ENCODE results near the gene GPBP1.
A peak's percentile ranks its signal among the peaks of the same experiment; 100 is the strongest.

The GPBP1 gene

GRCh38 chr5:57209316-57210040 is 35.6 kb downstream of the GPBP1 start:
- no peak overlapping the region for H3K27ac ChIP-seq (ENCODE audit: low read length)
- no peaks in the 10 kb centered on the region for H3K27me3 ChIP-seq (ENCODE audit: control insufficient read depth, insufficient read depth, low read length)
- peaks cover 4% of the 10 kb centered on the region; the same call in 1 of the 2 replicates for H3K36me3 ChIP-seq (ENCODE audit: control insufficient read depth, insufficient read depth, low read length)
- H3K9me3 ChIP-seq (ENCODE audit: control insufficient read depth, insufficient read depth, low read length): no peaks in the 10 kb centered on the region
- no peak for DNase-seq (ENCODE audit: low read depth, low spot score)
- peaks cover 5% of the 10 kb centered on the region; the same call in 1 of the 2 replicates for H3K4me1 ChIP-seq (ENCODE audit: control insufficient read depth, insufficient read depth, low read length)
- WGBS (ENCODE audit: insufficient coverage, insufficient read length): 100% methylated on average over 1 of the region's 2 CpGs
- no peak overlapping the region for H3K4me3 ChIP-seq (ENCODE audit: low read length)

DNA sequence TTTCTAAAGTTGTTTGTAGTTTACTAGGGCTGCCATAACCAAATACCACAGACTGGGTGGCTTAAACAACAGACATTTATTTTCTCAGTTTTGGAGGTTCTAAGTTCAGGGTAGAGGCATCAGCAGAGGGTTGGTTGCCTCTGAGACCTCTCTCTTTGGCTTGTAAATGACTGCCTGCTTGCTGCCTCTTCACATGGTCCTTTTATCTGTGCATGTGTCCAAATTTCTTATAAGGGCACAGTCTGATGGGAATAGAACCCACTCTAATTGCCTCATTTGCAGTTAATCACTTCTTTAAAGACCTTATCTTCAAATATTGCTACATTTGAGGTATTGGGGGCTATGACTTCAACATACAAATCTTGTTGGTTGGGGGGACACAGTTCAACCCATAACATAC is 36.8 kb downstream of the GPBP1 start:
- no peak for DNase-seq (ENCODE audit: low read depth, low spot score)
- H3K36me3 ChIP-seq (ENCODE audit: control insufficient read depth, insufficient read depth, low read length): peaks cover 9% of the 10 kb centered on the region; the same call in 1 of the 2 replicates
- no peaks in the 10 kb centered on the region for H3K9me3 ChIP-seq (ENCODE audit: control insufficient read depth, insufficient read depth, low read length)
- H3K4me3 ChIP-seq (ENCODE audit: low read length): no peak overlapping the region
- H3K4me1 ChIP-seq (ENCODE audit: control insufficient read depth, insufficient read depth, low read length): peaks cover 5% of the 10 kb centered on the region; the same call in 1 of the 2 replicates
- H3K27ac ChIP-seq (ENCODE audit: low read length): no peak overlapping the region
- no peaks in the 10 kb centered on the region for H3K27me3 ChIP-seq (ENCODE audit: control insufficient read depth, insufficient read depth, low read length)

DNA sequence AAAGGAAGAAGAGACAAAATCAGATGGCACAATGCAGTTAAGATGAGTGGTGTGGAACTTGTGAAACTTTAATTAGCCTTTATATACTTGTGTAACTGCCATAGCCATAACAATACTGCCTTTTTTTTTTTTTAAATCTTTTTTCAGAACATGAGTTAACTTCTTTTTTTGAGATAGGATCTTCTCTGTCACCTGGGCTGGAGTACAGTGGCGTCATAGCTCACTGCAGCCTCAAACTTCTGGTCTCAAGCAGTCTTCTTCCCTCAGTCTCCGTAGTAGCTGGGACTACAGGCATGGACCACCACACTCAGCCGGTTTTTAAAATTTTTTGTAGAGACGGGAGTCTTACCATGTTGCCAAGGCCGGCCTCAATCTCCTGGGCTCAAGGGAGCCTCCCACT is 37.2 kb downstream of the GPBP1 start:
- no peaks in the 10 kb centered on the region for H3K27me3 ChIP-seq (ENCODE audit: control insufficient read depth, insufficient read depth, low read length)
- no peaks in the 10 kb centered on the region for H3K9me3 ChIP-seq (ENCODE audit: control insufficient read depth, insufficient read depth, low read length)

GRCh38 chr5:57215629-57216195 is 41.9 kb downstream of the GPBP1 start:
- H3K4me3 ChIP-seq (ENCODE audit: low read length): no peak overlapping the region
- no peak for DNase-seq (ENCODE audit: low read depth, low spot score)
- no peaks in the 10 kb centered on the region for H3K27me3 ChIP-seq (ENCODE audit: control insufficient read depth, insufficient read depth, low read length)
- no peak overlapping the region for H3K27ac ChIP-seq (ENCODE audit: low read length)
- H3K9me3 ChIP-seq (ENCODE audit: control insufficient read depth, insufficient read depth, low read length): no peaks in the 10 kb centered on the region
- no CpG with 5 or more reads among the region's 4 CpGs for WGBS (ENCODE audit: insufficient coverage, insufficient read length)
- no peaks in the 10 kb centered on the region; the same call in 1 of the 2 replicates for H3K4me1 ChIP-seq (ENCODE audit: control insufficient read depth, insufficient read depth, low read length)
- peaks cover 12% of the 10 kb centered on the region; the same call in 1 of the 2 replicates for H3K36me3 ChIP-seq (ENCODE audit: control insufficient read depth, insufficient read depth, low read length)

More for the DNA sequence above, 37.2 kb downstream of the GPBP1 start:
- Histone ChIP-seq H3K4me1 (ENCODE audit: control insufficient read depth, insufficient read depth, low read length) (peaks cover 5% of the 10 kb centered on the region; the same call in 1 of the 2 replicates), H3K27ac (ENCODE audit: low read length) (no peak overlapping the region), H3K36me3 (ENCODE audit: control insufficient read depth, insufficient read depth, low read length) (peaks cover 12% of the 10 kb centered on the region; the same call in 1 of the 2 replicates), H3K4me3 (ENCODE audit: low read length) (no peak overlapping the region)
- no CpG with 5 or more reads among the region's 5 CpGs for WGBS (ENCODE audit: insufficient coverage, insufficient read length)
- DNase-seq (ENCODE audit: low read depth, low spot score): no peak

DNA sequence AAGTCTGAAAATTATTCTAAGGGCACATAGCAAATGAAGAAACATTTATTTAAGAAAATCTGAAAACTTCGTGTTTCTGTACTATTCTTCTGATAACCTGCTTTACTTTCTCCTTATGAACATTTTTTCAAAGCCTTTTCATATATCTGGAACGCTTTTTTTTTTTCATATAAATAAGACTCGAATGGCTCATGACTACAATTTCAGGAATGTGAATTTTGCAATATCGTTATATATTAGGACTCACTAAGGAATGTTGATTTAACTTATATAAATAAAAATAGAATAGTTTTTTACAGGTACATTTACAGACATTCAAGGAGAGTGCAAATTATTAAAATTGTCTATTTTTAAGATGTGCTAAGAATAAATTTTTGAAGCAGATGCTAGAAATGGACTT is 42.9 kb downstream of the GPBP1 start:
- H3K9me3 ChIP-seq (ENCODE audit: control insufficient read depth, insufficient read depth, low read length): no peaks in the 10 kb centered on the region
- no peak overlapping the region for H3K27ac ChIP-seq (ENCODE audit: low read length)
- H3K4me3 ChIP-seq (ENCODE audit: low read length): no peak overlapping the region
- no peak for DNase-seq (ENCODE audit: low read depth, low spot score)
- H3K27me3 ChIP-seq (ENCODE audit: control insufficient read depth, insufficient read depth, low read length): no peaks in the 10 kb centered on the region
- H3K4me1 ChIP-seq (ENCODE audit: control insufficient read depth, insufficient read depth, low read length): no peaks in the 10 kb centered on the region
- H3K36me3 ChIP-seq (ENCODE audit: control insufficient read depth, insufficient read depth, low read length): peaks cover 12% of the 10 kb centered on the region; the same call in 1 of the 2 replicates
- WGBS (ENCODE audit: insufficient coverage, insufficient read length): no CpG with 5 or more reads among the region's 4 CpGs

GRCh38 chr5:57219386-57219785 is 45.5 kb downstream of the GPBP1 start:
- DNase-seq (ENCODE audit: low read depth, low spot score): no peak
- Histone ChIP-seq H3K36me3 (ENCODE audit: control insufficient read depth, insufficient read depth, low read length) (peaks cover 9% of the 10 kb centered on the region; the same call in 1 of the 2 replicates), H3K27me3 (ENCODE audit: control insufficient read depth, insufficient read depth, low read length) (no peaks in the 10 kb centered on the region), H3K9me3 (ENCODE audit: control insufficient read depth, insufficient read depth, low read length) (no peaks in the 10 kb centered on the region), H3K4me3 (ENCODE audit: low read length) (no peak overlapping the region), H3K27ac (ENCODE audit: low read length) (no peak overlapping the region), H3K4me1 (ENCODE audit: control insufficient read depth, insufficient read depth, low read length) (no peaks in the 10 kb centered on the region)
- no CpG with 5 or more reads among the region's 4 CpGs for WGBS (ENCODE audit: insufficient coverage, insufficient read length)

DNA sequence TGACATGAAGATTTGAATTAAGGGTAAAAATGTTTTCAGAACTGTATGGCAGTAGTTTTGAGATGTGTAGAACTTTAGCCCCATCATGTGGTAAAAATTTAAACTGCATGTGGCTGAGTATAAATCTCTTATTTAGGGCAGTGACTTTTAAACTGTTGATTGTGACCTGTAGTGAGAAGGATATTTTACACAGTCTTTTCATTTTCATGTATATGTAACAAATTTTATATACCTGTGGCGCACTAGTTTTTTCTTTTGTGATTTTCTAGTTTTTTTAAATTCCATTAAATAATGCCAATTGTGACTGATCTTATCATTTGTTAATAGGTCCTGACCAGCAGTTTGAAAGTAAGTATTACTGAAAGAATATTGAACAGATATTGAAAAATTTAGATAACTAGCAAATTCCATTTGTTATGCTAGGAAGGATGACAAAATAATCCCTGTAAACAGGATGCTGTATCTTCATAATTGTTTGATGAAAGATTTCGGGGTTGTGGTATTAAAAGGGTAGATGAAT is 47.2 kb downstream of the GPBP1 start:
- no peaks in the 10 kb centered on the region for H3K9me3 ChIP-seq (ENCODE audit: control insufficient read depth, insufficient read depth, low read length)
- WGBS (ENCODE audit: insufficient coverage, insufficient read length): 100% methylated on average over 1 of the region's 2 CpGs
- no peaks in the 10 kb centered on the region for H3K36me3 ChIP-seq (ENCODE audit: control insufficient read depth, insufficient read depth, low read length)
- no peaks in the 10 kb centered on the region for H3K27me3 ChIP-seq (ENCODE audit: control insufficient read depth, insufficient read depth, low read length)
- peak; percentile 22 for DNase-seq (ENCODE audit: low read depth, low spot score)
- H3K4me3 ChIP-seq (ENCODE audit: low read length): no peak overlapping the region
- no peak overlapping the region for H3K27ac ChIP-seq (ENCODE audit: low read length)
- H3K4me1 ChIP-seq (ENCODE audit: control insufficient read depth, insufficient read depth, low read length): no peaks in the 10 kb centered on the region

- Histone ChIP-seq H3K27me3 (ENCODE audit: control insufficient read depth, insufficient read depth, low read length) (no peaks in the 10 kb centered on the region), H3K27ac (ENCODE audit: low read length) (no peak overlapping the region), H3K9me3 (ENCODE audit: control insufficient read depth, insufficient read depth, low read length) (no peaks in the 10 kb centered on the region), H3K36me3 (ENCODE audit: control insufficient read depth, insufficient read depth, low read length) (no peaks in the 10 kb centered on the region), H3K4me3 (ENCODE audit: low read length) (no peak overlapping the region), H3K4me1 (ENCODE audit: control insufficient read depth, insufficient read depth, low read length) (no peaks in the 10 kb centered on the region)
- WGBS (ENCODE audit: insufficient coverage, insufficient read length): no CpG with 5 or more reads among the region's 3 CpGs
- no peak for DNase-seq (ENCODE audit: low read depth, low spot score)
Measured at GRCh38 chr5:57225553-57225952, 51.7 kb downstream of the GPBP1 start.

GRCh38 chr5:57229313-57229712 is 55.5 kb downstream of the GPBP1 start:
- H3K4me3 ChIP-seq (ENCODE audit: low read length): no peak overlapping the region

DNA sequence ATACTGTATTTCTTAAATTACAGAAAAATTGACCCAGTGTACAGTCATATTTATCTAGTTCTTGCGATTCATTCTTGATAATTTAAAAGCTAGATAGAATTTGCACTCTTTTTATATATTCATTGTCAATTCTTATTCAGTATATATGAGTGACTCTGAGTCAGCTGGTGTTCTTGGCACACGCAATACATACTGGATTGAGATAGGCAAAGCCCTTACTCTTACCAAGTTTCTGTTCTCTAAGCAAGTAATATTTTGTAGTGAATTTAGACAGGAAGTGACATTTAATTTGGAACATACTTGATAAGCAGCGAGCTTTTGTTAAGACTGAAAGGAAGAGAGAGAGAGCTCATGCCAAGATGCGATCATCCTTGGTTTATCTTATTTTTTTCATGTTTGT is 57.7 kb downstream of the GPBP1 start:
- no CpG with 5 or more reads among the region's 4 CpGs for WGBS (ENCODE audit: insufficient coverage, insufficient read length)
- H3K27ac ChIP-seq (ENCODE audit: low read length): no peak overlapping the region
- H3K4me3 ChIP-seq (ENCODE audit: low read length): no peak overlapping the region
- no peaks in the 10 kb centered on the region for H3K9me3 ChIP-seq (ENCODE audit: control insufficient read depth, insufficient read depth, low read length)
- DNase-seq (ENCODE audit: low read depth, low spot score): no peak
- no peaks in the 10 kb centered on the region for H3K4me1 ChIP-seq (ENCODE audit: control insufficient read depth, insufficient read depth, low read length)
- peaks cover 11% of the 10 kb centered on the region; the same call in 1 of the 2 replicates for H3K36me3 ChIP-seq (ENCODE audit: control insufficient read depth, insufficient read depth, low read length)
- no peaks in the 10 kb centered on the region for H3K27me3 ChIP-seq (ENCODE audit: control insufficient read depth, insufficient read depth, low read length)

More at GRCh38 chr5:57229313-57229712, 55.5 kb downstream of the GPBP1 start:
- Histone ChIP-seq H3K4me1 (ENCODE audit: control insufficient read depth, insufficient read depth, low read length) (no peaks in the 10 kb centered on the region), H3K36me3 (ENCODE audit: control insufficient read depth, insufficient read depth, low read length) (peaks cover 11% of the 10 kb centered on the region; the same call in 1 of the 2 replicates), H3K27me3 (ENCODE audit: control insufficient read depth, insufficient read depth, low read length) (no peaks in the 10 kb centered on the region), H3K27ac (ENCODE audit: low read length) (no peak overlapping the region), H3K9me3 (ENCODE audit: control insufficient read depth, insufficient read depth, low read length) (no peaks in the 10 kb centered on the region)
- DNase-seq (ENCODE audit: low read depth, low spot score): no peak
- WGBS (ENCODE audit: insufficient coverage, insufficient read length): no CpG with 5 or more reads among the region's 4 CpGs

Measured in iPS DF 6.9 (cell line).